GM12875 (cell line): Measurements from ENCODE around the gene TMEM184A.

Experiments
- H3K4me3 ChIP-seq: one replicate; pipeline ENCODE4 v1.5.1; 2011; ENCODE audit warnings: low read depth, low read length, control low read depth
- CTCF ChIP-seq: IDR thresholded peaks from 2 replicates; pipeline ENCODE4 v1.5.1; 2011; ENCODE audit warnings: low read depth, mild to moderate bottlenecking, control low read depth, inconsistent platforms, low read length, moderate library complexity, borderline replicate concordance; ENCODE audit not compliant: insufficient read depth

TMEM184A gene

GRCh38 chr7:1598961-1599639 lies 43.1 kb upstream of the TMEM184A start:
- no peak overlapping the region for H3K4me3 ChIP-seq
- TF ChIP-seq CTCF, result no peak

GRCh38 chr7:1598286-1598685 lies 42.3 kb upstream of the TMEM184A start:
- no peak for TF ChIP-seq CTCF
- H3K4me3 ChIP-seq, result no peak overlapping the region

- no peak overlapping the region for H3K4me3 ChIP-seq
- TF ChIP-seq CTCF, result no peak
These were observed 41.8 kb upstream of the TMEM184A start for GRCh38 chr7:1597791-1598190.

GRCh38 chr7:1597066-1597760 lies 41.2 kb upstream of the TMEM184A start:
- H3K4me3 ChIP-seq, result no peak overlapping the region
- TF ChIP-seq CTCF, result no peak

GRCh38 chr7:1596181-1597043 lies 40.4 kb upstream of the TMEM184A start:
- no peak for TF ChIP-seq CTCF
- no peak overlapping the region for H3K4me3 ChIP-seq

- TF ChIP-seq CTCF, result no peak
- no peak overlapping the region for H3K4me3 ChIP-seq
These were observed 39.6 kb upstream of the TMEM184A start for GRCh38 chr7:1595636-1596035.

- TF ChIP-seq CTCF, result no peak
These were observed 39.0 kb upstream of the TMEM184A start for GRCh38 chr7:1595027-1595426.

More at GRCh38 chr7:1595027-1595426, 39.0 kb upstream of the TMEM184A start:
- H3K4me3 ChIP-seq, result no peak overlapping the region
